Measurements from ENCODE around the gene CAMTA1. TPM values are rescaled to one million over a fixed set of nuclear protein-coding genes. Genes with fewer than 3 reads are reported as not detected.

The CAMTA1 gene
- total RNA-seq, 4 donors from 2014 or later, result 57.4 to 88.3 (median 62.1) TPM

GRCh38 chr1:7113136-7113535 is 327.9 kb downstream of the CAMTA1 start:
- no peaks in the 10 kb centered on the region for H3K27me3 ChIP-seq
- H3K4me1 ChIP-seq, result no peaks in the 10 kb centered on the region
- no peak for DNase-seq
- H3K27ac ChIP-seq, result no peak overlapping the region
- H3K9me3 ChIP-seq, result peaks cover 0 to 4% (median 0%) of the 10 kb centered on the region in 4 donors
- no peaks in the 10 kb centered on the region for H3K36me3 ChIP-seq
- TF ChIP-seq CTCF (IDR thresholded peaks at IDR 0.05) (no peak), POLR2A (IDR thresholded peaks at IDR 0.05) (no peak)
- no peak overlapping the region for H3K4me3 ChIP-seq

- Histone ChIP-seq H3K27ac (no peak overlapping the region), H3K36me3 (no peaks in the 10 kb centered on the region), H3K4me1 (no peaks in the 10 kb centered on the region), H3K4me3 (no peak overlapping the region), H3K27me3 (no peaks in the 10 kb centered on the region), H3K9me3 (peaks cover 0 to 4% (median 0%) of the 10 kb centered on the region in 4 donors)
- no peak for TF ChIP-seq CTCF (IDR thresholded peaks at IDR 0.05)
- TF ChIP-seq POLR2A (IDR thresholded peaks at IDR 0.05), result no peak
- DNase-seq, result no peak
Observed at GRCh38 chr1:7113822-7114221, 328.6 kb downstream of the CAMTA1 start.

GRCh38 chr1:7116001-7116400 is 330.7 kb downstream of the CAMTA1 start:
- Histone ChIP-seq H3K4me1 (no peaks in the 10 kb centered on the region), H3K27me3 (no peaks in the 10 kb centered on the region), H3K9me3 (peaks cover 0 to 4% (median 0%) of the 10 kb centered on the region in 4 donors), H3K4me3 (no peak overlapping the region), H3K27ac (no peak overlapping the region), H3K36me3 (no peaks in the 10 kb centered on the region)
- DNase-seq, result no peak
- TF ChIP-seq CTCF (IDR thresholded peaks at IDR 0.05) (no peak), POLR2A (IDR thresholded peaks at IDR 0.05) (no peak)

- H3K27ac ChIP-seq, result no peak overlapping the region
- no peak overlapping the region for H3K4me3 ChIP-seq
- no peak for DNase-seq
- H3K4me1 ChIP-seq, result no peaks in the 10 kb centered on the region
- H3K27me3 ChIP-seq, result no peaks in the 10 kb centered on the region
- H3K9me3 ChIP-seq, result peaks cover 0 to 4% (median 0%) of the 10 kb centered on the region in 4 donors
- no peaks in the 10 kb centered on the region for H3K36me3 ChIP-seq
- TF ChIP-seq CTCF (IDR thresholded peaks at IDR 0.05), result no peak
- no peak for TF ChIP-seq POLR2A (IDR thresholded peaks at IDR 0.05)
Observed at GRCh38 chr1:7117399-7118281, 332.4 kb downstream of the CAMTA1 start.

GRCh38 chr1:7119156-7119555 is 333.9 kb downstream of the CAMTA1 start:
- no peaks in the 10 kb centered on the region for H3K27me3 ChIP-seq
- no peak overlapping the region for H3K27ac ChIP-seq
- H3K4me1 ChIP-seq, result no peaks in the 10 kb centered on the region
- no peak for DNase-seq
- H3K4me3 ChIP-seq, result no peak overlapping the region
- no peak for TF ChIP-seq CTCF (IDR thresholded peaks at IDR 0.05)
- TF ChIP-seq POLR2A (IDR thresholded peaks at IDR 0.05), result no peak
- peaks cover 0 to 4% (median 0%) of the 10 kb centered on the region in 4 donors for H3K9me3 ChIP-seq
- no peaks in the 10 kb centered on the region for H3K36me3 ChIP-seq
